HepG2 (cell line): Measurements from ENCODE around the gene LENEP. TPM values are rescaled to one million over a fixed set of nuclear protein-coding genes. Genes with fewer than 3 reads are reported as not detected.

Experiments used
- ARNT2 ChIP-seq: sonication (generic); formaldehyde crosslinking; IDR thresholded peaks from 2 replicates; pipeline ENCODE4 v1.8.0; 2022; ENCODE audit warnings: mild to moderate bottlenecking, low read depth, missing genetic modification reagents, moderate library complexity
- ATF4 ChIP-seq, 2 experiments: fragments of 450-650 bp in 1 of 2; sonication (generic) in 1 of 2; formaldehyde crosslinking; IDR thresholded peaks; 2 replicates each; pipeline versions ENCODE4 v1.5.0 to v1.8.0; 2020 to 2022; ENCODE audit warnings: mild to moderate bottlenecking in 1 of 2, missing genetic modification reagents in 1 of 2
- CSRNP1 ChIP-seq: sonication (generic); formaldehyde crosslinking; IDR thresholded peaks from 2 replicates; pipeline ENCODE4 v1.8.1; 2023; ENCODE audit warnings: mild to moderate bottlenecking, missing genetic modification reagents
- FOXK1 ChIP-seq: sonication (generic); formaldehyde crosslinking; IDR thresholded peaks from 2 replicates; pipeline ENCODE4 v1.4.0; 2020; ENCODE audit warnings: low read depth, missing genetic modification reagents, borderline replicate concordance
- FOXM1 ChIP-seq: sonication (generic); formaldehyde crosslinking; IDR thresholded peaks from 2 replicates; pipeline ENCODE4 v1.5.0; 2020; ENCODE audit warnings: missing genetic modification reagents
- HES4 ChIP-seq: sonication (generic); formaldehyde crosslinking; IDR thresholded peaks from 2 replicates; pipeline ENCODE4 v1.9.0; 2021; ENCODE audit warnings: mild to moderate bottlenecking, missing genetic modification reagents, borderline replicate concordance
- HMGXB3 ChIP-seq: sonication (generic); formaldehyde crosslinking; IDR thresholded peaks from 2 replicates; pipeline ENCODE4 v1.4.0; 2020; ENCODE audit warnings: missing genetic modification reagents, borderline replicate concordance
- HOXA5 ChIP-seq: sonication (generic); formaldehyde crosslinking; IDR thresholded peaks from 2 replicates; pipeline ENCODE4 v1.4.0; 2020; ENCODE audit warnings: missing genetic modification reagents
- KDM1A ChIP-seq: IDR thresholded peaks from 2 replicates; pipeline ENCODE4 v1.6.1; 2016; ENCODE audit warnings: missing compliant biosample characterization
- KLF12 ChIP-seq: sonication (generic); formaldehyde crosslinking; IDR thresholded peaks from 2 replicates; pipeline ENCODE4 v1.4.0; 2020; ENCODE audit warnings: missing genetic modification reagents, borderline replicate concordance
- KLF13 ChIP-seq: sonication (generic); formaldehyde crosslinking; IDR thresholded peaks from 2 replicates; pipeline ENCODE4 v1.4.0; 2020; ENCODE audit warnings: mild to moderate bottlenecking, missing genetic modification reagents
- TOPORS ChIP-seq: sonication (generic); formaldehyde crosslinking; IDR thresholded peaks from 2 replicates; pipeline ENCODE4 v1.8.0; 2023; ENCODE audit warnings: mild to moderate bottlenecking, missing genetic modification reagents
- ZBTB37 ChIP-seq: sonication (generic); formaldehyde crosslinking; IDR thresholded peaks from 2 replicates; pipeline ENCODE4 v1.4.0; 2020; ENCODE audit warnings: mild to moderate bottlenecking, missing genetic modification reagents
- ZNF138 ChIP-seq: sonication (generic); formaldehyde crosslinking; IDR thresholded peaks from 2 replicates; pipeline ENCODE4 v1.5.0; 2020; ENCODE audit warnings: mild to moderate bottlenecking, low read depth, missing genetic modification reagents
- ZNF205 ChIP-seq: IDR thresholded peaks from 2 replicates; pipeline ENCODE4 v1.6.1; 2018; ENCODE audit warnings: missing biosample characterization, missing genetic modification reagents
- ZNF253 ChIP-seq: sonication (generic); formaldehyde crosslinking; IDR thresholded peaks from 2 replicates; pipeline ENCODE4 v1.8.0; 2022; ENCODE audit warnings: mild to moderate bottlenecking, missing genetic modification reagents, borderline replicate concordance
- ZNF414 ChIP-seq: sonication (generic); formaldehyde crosslinking; IDR thresholded peaks from 2 replicates; pipeline ENCODE4 v1.5.0; 2020; ENCODE audit warnings: missing genetic modification reagents
- ZNF451 ChIP-seq: sonication (generic); formaldehyde crosslinking; IDR thresholded peaks from 2 replicates; pipeline ENCODE4 v1.5.0; 2020; ENCODE audit warnings: mild to moderate bottlenecking, missing genetic modification reagents
- ZNF777 ChIP-seq: sonication (generic); formaldehyde crosslinking; IDR thresholded peaks from 2 replicates; pipeline ENCODE4 v1.4.0; 2020; ENCODE audit warnings: missing genetic modification reagents
- polyA plus RNA-seq, 8 experiments: library from polyadenylated mRNA; depleted of rRNA in 3 of 8; stranded (reverse) in 7 of 8; unstranded in 1 of 8; fragments of >200 nt; fragmentation: Illumina TruSeq in 4 of 8; extraction: Trizol in 4 of 8; gene quantifications; 2 replicates each; pipeline versions ENCODE4 v1.2.1 to v1.2.3, GENCODE V29; 2011 to 2016; ENCODE audit warnings: low read depth in 4 of 8, missing spikeins in 1 of 8, mixed read lengths in 1 of 8; ENCODE audit not compliant: insufficient read depth in 1 of 8
- total RNA-seq, 5 experiments: library from RNA; depleted of rRNA; stranded (reverse); fragments of >200 nt; fragmentation: Illumina TruSeq; extraction: Trizol; gene quantifications; 2 replicates each; pipeline ENCODE4 v1.2.3, GENCODE V29; 2016; ENCODE audit warnings: low read depth in 1 of 5

Gene LENEP
- total and polyA plus RNA-seq, 2 of the 13 experiments (the other 11 are each of a cell fraction or from before 2014, with no cell fraction given), result 0.29 TPM; not detected in 1

- TF ChIP-seq CSRNP1 (peak; percentile 75), ZNF138 (CRISPR knock-in tag) (no peak), HMGXB3 (CRISPR knock-in tag) (peak; percentile 15; the same call in 1 of the 2 replicates), ZNF414 (peak; percentile 91; the same call in 1 of the 2 replicates), ZBTB37 (no peak), KDM1A (no peak), KLF13 (CRISPR knock-in tag) (no peak), KLF12 (CRISPR knock-in tag) (peak; percentile 56; the same call in 1 of the 2 replicates), ZNF451 (CRISPR knock-in tag) (peak; percentile 27; the same call in 1 of the 2 replicates), ZNF205 (CRISPR knock-in tag) (0 out of 2 replicates have a peak, but pooled peaks have one; percentile 56), FOXK1 (CRISPR knock-in tag) (no peak), HOXA5 (CRISPR knock-in tag) (0 out of 2 replicates have a peak, but pooled peaks have one; percentile 85), FOXM1 (CRISPR knock-in tag) (no peak), ZNF253 (CRISPR knock-in tag) (no peak), ZNF777 (CRISPR knock-in tag) (0 out of 2 replicates have a peak, but pooled peaks have one; percentile 41), ARNT2 (CRISPR knock-in tag) (peak; percentile 87), ATF4 (CRISPR knock-in tag; IDR thresholded peaks at IDR 0.05) (peak in 1 of 2 experiments; percentile 20; a peak in 1 of 4 replicates), HES4 (CRISPR knock-in tag) (peak; percentile 69; the same call in 1 of the 2 replicates), TOPORS (CRISPR knock-in tag) (peak; percentile 60; the same call in 1 of the 2 replicates)
Measured at GRCh38 chr1:154961207-154962155, 31.9 kb upstream of the LENEP start, which contains the start of gene PYGO2 (continued).
